ENCODE measurements around the gene PADI2. TPM values are rescaled to one million over a fixed set of nuclear protein-coding genes. Genes with fewer than 3 reads are reported as not detected.

Gene PADI2
- total RNA-seq, 1 donor = under 0.01 TPM

- Histone ChIP-seq H3K4me1 (ENCODE audit: insufficient read depth, low read length) (no peaks in the 10 kb centered on the region), H3K79me2 (ENCODE audit: insufficient read depth, low read length) (no peaks in the 10 kb centered on the region), H3K4me3 (ENCODE audit: insufficient read depth, low read length) (no peak overlapping the region), H3K27me3 (ENCODE audit: insufficient read depth, low read length) (no peaks in the 10 kb centered on the region), H2AFZ (ENCODE audit: low read length) (no peak overlapping the region), H3K27ac (ENCODE audit: low read depth, low read length) (no peak overlapping the region), H3K9me3 (ENCODE audit: low read depth, low read length) (no peaks in the 10 kb centered on the region), H4K20me1 (ENCODE audit: insufficient read depth, low read length) (no peaks in the 10 kb centered on the region), H3K36me3 (ENCODE audit: insufficient read depth, low read length) (no peaks in the 10 kb centered on the region), H3K4me2 (ENCODE audit: insufficient read depth, low read length) (no peak overlapping the region)
- no peak for DNase-seq (ENCODE audit: insufficient read length, low spot score, missing footprints)
- no peak for TF ChIP-seq CTCF (IDR thresholded peaks at IDR 0.05; ENCODE audit: extremely low read depth, low read depth, low read length)
Observed at GRCh38 chr1:17135530-17135929, 16.3 kb upstream of the PADI2 start.

DNA sequence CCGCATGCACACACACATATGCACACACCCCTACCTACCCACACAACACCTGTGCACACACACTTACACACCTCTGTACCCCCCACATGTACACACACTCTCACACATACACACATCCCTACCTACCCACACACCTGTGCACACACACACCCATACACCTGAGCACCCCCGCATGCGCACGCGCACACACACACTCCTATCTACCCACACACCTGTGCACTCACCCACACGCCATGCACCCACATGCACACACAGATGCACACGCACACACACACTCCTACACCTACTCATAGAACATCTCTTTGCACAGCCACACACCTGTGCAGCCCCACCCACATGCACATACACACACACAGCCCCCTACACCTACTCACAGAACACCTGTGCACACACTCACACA is 15.5 kb upstream of the PADI2 start:
- Histone ChIP-seq H3K36me3 (ENCODE audit: insufficient read depth, low read length) (no peaks in the 10 kb centered on the region), H4K20me1 (ENCODE audit: insufficient read depth, low read length) (no peaks in the 10 kb centered on the region), H3K4me1 (ENCODE audit: insufficient read depth, low read length) (peaks cover 7% of the 10 kb centered on the region), H2AFZ (ENCODE audit: low read length) (no peak overlapping the region), H3K27me3 (ENCODE audit: insufficient read depth, low read length) (no peaks in the 10 kb centered on the region), H3K4me3 (ENCODE audit: insufficient read depth, low read length) (no peak overlapping the region), H3K79me2 (ENCODE audit: insufficient read depth, low read length) (no peaks in the 10 kb centered on the region), H3K4me2 (ENCODE audit: insufficient read depth, low read length) (no peak overlapping the region), H3K9me3 (ENCODE audit: low read depth, low read length) (no peaks in the 10 kb centered on the region), H3K27ac (ENCODE audit: low read depth, low read length) (no peak overlapping the region)
- no peak for DNase-seq (ENCODE audit: insufficient read length, low spot score, missing footprints)
- TF ChIP-seq CTCF (IDR thresholded peaks at IDR 0.05; ENCODE audit: extremely low read depth, low read depth, low read length) = no peak

GRCh38 chr1:17134034-17134433 is 14.8 kb upstream of the PADI2 start:
- Histone ChIP-seq H3K9me3 (ENCODE audit: low read depth, low read length) (no peaks in the 10 kb centered on the region), H3K4me3 (ENCODE audit: insufficient read depth, low read length) (no peak overlapping the region), H3K27ac (ENCODE audit: low read depth, low read length) (no peak overlapping the region), H3K4me2 (ENCODE audit: insufficient read depth, low read length) (no peak overlapping the region), H3K36me3 (ENCODE audit: insufficient read depth, low read length) (no peaks in the 10 kb centered on the region), H4K20me1 (ENCODE audit: insufficient read depth, low read length) (no peaks in the 10 kb centered on the region), H3K79me2 (ENCODE audit: insufficient read depth, low read length) (no peaks in the 10 kb centered on the region), H2AFZ (ENCODE audit: low read length) (no peak overlapping the region), H3K27me3 (ENCODE audit: insufficient read depth, low read length) (no peaks in the 10 kb centered on the region), H3K4me1 (ENCODE audit: insufficient read depth, low read length) (peaks cover 14% of the 10 kb centered on the region)
- TF ChIP-seq CTCF (IDR thresholded peaks at IDR 0.05; ENCODE audit: extremely low read depth, low read depth, low read length) = no peak
- no peak for DNase-seq (ENCODE audit: insufficient read length, low spot score, missing footprints)

DNA sequence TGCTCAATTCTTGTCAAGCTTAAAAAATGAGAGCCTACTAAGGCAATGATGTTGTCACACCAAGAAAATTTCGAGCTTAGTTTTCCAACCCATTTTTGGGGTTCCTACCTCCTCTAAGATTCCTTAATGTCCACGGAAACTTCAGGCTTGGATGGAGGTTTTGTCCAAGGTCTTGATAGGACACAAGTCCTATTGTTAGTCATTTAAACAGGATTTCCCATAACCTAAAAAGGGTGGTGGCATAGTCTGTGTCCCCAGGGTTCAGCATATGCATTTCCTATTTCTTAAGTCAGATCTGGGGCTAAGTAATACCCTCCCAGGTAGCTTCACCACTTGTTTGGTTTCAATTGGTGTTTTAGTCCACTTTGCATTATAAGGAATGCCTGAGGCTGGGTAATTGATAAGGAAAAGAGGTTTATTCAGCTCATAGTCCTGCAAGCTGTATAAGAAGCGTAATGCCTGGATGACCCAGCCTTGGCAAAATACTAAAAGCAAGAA is 10.9 kb upstream of the PADI2 start:
- no peaks in the 10 kb centered on the region for H3K79me2 ChIP-seq (ENCODE audit: insufficient read depth, low read length)
- no peaks in the 10 kb centered on the region for H4K20me1 ChIP-seq (ENCODE audit: insufficient read depth, low read length)
- TF ChIP-seq CTCF (IDR thresholded peaks at IDR 0.05; ENCODE audit: extremely low read depth, low read depth, low read length) = no peak
- no peak overlapping the region for H3K4me2 ChIP-seq (ENCODE audit: insufficient read depth, low read length)
- H3K4me3 ChIP-seq (ENCODE audit: insufficient read depth, low read length) = no peak overlapping the region
- no peaks in the 10 kb centered on the region for H3K27me3 ChIP-seq (ENCODE audit: insufficient read depth, low read length)
- H3K9me3 ChIP-seq (ENCODE audit: low read depth, low read length) = no peaks in the 10 kb centered on the region
- H2AFZ ChIP-seq (ENCODE audit: low read length) = no peak overlapping the region
- H3K4me1 ChIP-seq (ENCODE audit: insufficient read depth, low read length) = peaks cover 26% of the 10 kb centered on the region
- H3K36me3 ChIP-seq (ENCODE audit: insufficient read depth, low read length) = no peaks in the 10 kb centered on the region
- no peak for DNase-seq (ENCODE audit: insufficient read length, low spot score, missing footprints)
- peak overlapping the region; percentile 45 for H3K27ac ChIP-seq (ENCODE audit: low read depth, low read length)

All from osteoblast (primary cell).